ENCODE results near the gene SART1.

DNA sequence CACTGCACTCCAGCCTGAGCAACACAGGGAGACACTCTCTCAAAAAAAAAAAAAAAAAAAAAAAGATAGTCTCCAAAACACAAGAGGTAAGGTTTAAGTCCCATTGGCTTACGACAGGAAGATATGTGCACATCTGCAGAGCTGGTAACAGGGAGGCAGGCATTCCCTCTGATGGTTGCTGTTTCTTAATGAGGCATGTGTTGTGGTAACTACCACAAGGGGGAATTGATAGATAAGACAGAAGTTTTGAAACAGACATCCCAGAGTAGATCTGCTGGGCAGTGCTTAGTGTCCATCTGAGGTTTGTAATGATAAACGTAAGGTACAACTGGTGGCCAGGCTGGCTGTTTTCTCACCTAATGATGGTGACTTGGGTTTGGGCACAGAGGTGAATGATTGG, 35.8 kb downstream of the SART1 start:
- TF ChIP-seq, protein P1, sequence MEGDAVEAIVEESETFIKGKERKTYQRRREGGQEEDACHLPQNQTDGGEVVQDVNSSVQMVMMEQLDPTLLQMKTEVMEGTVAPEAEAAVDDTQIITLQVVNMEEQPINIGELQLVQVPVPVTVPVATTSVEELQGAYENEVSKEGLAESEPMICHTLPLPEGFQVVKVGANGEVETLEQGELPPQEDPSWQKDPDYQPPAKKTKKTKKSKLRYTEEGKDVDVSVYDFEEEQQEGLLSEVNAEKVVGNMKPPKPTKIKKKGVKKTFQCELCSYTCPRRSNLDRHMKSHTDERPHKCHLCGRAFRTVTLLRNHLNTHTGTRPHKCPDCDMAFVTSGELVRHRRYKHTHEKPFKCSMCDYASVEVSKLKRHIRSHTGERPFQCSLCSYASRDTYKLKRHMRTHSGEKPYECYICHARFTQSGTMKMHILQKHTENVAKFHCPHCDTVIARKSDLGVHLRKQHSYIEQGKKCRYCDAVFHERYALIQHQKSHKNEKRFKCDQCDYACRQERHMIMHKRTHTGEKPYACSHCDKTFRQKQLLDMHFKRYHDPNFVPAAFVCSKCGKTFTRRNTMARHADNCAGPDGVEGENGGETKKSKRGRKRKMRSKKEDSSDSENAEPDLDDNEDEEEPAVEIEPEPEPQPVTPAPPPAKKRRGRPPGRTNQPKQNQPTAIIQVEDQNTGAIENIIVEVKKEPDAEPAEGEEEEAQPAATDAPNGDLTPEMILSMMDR (IDR thresholded peaks at IDR 0.05; ENCODE audit: insufficient read depth, low read length, poor library complexity, severe bottlenecking), result no peak
- no peak for TF ChIP-seq EZH2phosphoT487 (conservative IDR thresholded peaks at IDR 0.05; ENCODE audit: low read length)
